NCI-H2227 (cell line): ENCODE data around the gene IGHMBP2.

Experiments
- DNase-seq: peaks from one replicate; lab custom pipeline; 2025; ENCODE audit not compliant: unreplicated experiment; lab: John Stamatoyannopoulos, UW

IGHMBP2 gene

DNA sequence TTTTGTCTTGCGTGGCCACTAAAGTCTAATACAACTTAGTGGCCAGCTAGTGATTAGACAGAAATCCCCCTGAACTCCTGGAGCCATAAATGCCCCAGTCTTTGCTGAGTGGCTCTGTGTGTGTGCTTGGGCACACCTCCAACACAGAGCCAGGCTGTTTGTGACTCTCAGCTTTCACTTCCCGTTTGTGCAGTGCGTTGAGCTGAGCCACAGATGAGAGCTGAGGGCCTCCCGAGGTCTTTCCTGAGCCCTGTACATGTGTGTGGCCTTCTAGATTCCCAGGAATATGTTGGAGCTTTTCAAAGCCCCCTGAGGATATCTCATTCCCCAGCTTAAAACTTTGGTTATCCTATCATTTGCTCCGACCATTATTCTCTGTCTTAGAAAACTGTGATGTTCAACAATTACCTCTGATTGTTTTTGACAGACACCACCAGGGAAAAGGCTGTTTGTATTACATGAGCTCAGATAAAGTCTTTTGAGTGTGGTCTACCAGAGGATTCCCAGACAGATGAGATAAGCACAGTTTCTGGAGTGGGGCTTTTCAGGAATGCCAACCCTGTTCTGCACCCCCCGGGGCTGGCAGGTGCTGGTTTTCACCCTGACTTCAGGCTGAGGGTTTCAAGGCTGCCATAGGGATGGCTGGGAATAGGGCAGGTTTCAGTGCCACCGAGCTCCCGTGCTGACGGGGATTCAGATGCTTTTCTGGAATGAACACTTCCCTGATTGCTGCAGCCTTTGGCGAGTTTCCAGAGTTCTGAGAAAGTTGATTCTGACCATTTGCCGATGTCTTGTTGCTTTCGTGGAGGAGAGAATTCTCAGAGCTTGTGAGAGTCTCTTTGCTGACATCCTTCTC lies 23.8 kb downstream of the IGHMBP2 start:
- no peak for DNase-seq

- no peak for DNase-seq
Measured at GRCh38 chr11:68928136-68928880, 24.6 kb downstream of the IGHMBP2 start.

DNA sequence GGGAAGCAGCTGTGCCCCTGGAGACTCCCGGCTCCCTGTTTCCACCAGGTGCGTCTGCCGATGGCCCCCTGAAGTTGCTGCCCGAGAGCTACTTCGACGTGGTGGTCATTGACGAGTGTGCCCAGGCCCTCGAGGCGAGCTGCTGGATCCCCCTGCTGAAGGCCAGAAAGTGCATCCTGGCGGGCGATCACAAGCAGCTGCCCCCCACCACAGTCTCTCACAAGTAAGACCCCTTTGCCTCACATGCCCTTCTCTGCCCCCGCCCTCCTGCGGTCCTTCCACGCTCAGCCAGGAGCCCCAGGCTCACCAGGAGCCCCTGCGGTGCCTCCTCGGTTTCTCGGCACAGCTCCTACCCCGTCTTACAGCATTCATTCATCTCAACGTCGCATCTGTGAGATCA lies 25.4 kb downstream of the IGHMBP2 start:
- DNase-seq, result no peak

GRCh38 chr11:68929706-68930570 lies 26.2 kb downstream of the IGHMBP2 start:
- DNase-seq, result no peak

- DNase-seq, result no peak
Measured at GRCh38 chr11:68930991-68931855, 27.5 kb downstream of the IGHMBP2 start.

DNA sequence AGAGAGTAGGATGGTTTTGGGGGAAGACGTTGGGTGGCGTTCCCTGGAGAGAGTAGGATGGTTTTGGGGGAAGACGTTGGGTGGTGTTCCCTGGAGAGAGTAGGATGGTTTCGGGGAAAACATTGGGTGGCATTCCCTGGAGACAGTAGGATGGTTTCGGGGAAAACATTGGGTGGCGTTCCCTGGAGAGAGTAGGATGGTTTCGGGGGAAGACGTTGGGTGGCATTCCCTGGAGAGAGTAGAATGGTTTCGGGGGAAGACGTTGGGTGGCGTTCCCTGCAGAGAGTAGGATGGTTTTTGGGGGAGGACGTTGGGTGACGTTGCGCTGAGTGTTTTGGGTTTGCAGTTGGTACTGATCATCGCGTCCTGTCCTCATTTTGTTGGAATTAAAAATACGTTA lies 28.2 kb downstream of the IGHMBP2 start:
- DNase-seq, result no peak

DNA sequence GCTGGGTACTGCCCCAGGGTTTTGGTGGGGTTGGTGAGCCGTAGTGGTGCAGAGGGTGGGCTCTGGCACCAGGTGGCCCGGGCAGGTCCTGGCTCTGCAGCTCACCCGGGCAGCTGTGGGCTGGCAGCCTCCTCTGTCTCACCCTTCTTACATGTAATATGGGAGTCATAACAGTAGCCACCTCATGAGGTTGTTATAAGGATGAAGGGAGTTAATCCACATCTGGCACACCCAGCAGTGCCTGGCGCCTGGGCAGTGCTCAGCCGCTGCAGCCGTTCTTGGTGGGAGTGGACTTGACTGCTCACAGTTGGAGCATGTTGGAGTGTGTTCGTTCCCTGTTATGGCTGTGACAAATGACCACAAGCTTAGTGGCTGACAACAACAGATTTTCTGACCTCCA lies 28.7 kb downstream of the IGHMBP2 start:
- DNase-seq, result no peak

GRCh38 chr11:68932933-68933577 lies 29.4 kb downstream of the IGHMBP2 start:
- DNase-seq, result no peak

GRCh38 chr11:68933605-68934320 lies 30.1 kb downstream of the IGHMBP2 start:
- DNase-seq, result no peak

- DNase-seq, result no peak
Measured at GRCh38 chr11:68934321-68934645, 30.6 kb downstream of the IGHMBP2 start.

GRCh38 chr11:68934666-68935065 lies 31.0 kb downstream of the IGHMBP2 start:
- no peak for DNase-seq

DNA sequence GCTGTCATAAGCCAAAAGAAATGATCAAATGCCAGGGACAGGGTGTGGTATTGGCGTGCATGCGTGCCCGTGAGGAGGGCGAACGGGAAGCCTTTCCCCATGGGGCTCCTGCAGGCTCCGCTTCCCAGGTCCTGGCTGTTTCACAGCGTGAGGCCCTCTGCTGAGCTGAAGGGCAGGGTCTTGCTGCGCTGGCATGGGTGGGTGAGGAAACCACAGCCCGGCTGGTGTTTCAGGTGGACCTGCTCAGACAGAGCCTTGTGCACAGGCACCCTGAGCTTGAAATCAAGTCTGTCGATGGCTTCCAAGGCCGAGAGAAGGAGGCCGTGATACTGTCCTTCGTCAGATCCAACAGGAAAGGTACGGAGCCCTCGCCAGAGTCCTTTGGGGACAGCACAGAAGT lies 31.4 kb downstream of the IGHMBP2 start:
- no peak for DNase-seq

DNA sequence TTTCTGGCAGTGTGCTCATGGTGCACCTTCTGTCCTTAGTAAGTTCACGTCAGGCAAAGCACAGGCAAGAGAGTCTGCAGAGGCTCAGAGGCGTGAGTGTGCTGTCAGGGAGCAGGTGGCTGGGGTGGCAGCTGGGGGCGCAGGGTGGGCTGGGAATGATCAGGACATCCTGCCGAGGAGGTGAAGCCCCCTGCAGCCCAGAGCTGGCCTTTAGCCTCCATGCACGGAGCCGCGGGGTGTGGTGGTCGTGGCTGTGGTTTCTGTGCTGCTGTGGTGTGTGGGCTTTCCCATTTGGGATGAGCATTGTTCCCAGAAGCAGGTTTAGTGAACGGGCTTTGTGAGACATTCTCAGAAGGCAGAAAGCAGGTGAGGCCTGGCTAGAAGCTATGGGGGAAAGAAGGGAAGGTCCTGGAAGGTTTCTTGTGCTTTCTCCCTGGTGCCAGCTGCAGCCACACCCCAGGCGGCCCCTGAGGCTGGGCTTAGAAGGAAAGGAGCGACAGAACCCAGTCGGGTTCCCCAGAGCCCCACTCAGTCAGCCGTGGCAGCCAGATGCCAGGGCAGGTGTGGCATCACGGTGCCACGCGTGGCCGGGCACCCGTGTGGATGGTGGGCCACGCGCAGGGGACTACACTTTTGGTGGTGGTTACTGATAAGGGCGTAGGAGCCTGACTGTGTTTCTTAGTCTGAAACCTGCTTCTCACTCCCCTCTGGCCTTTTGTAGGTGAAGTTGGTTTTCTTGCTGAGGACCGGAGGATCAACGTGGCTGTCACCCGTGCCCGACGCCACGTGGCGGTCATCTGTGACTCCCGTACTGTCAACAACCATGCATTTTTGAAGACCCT lies 32.0 kb downstream of the IGHMBP2 start:
- DNase-seq, result no peak

DNA sequence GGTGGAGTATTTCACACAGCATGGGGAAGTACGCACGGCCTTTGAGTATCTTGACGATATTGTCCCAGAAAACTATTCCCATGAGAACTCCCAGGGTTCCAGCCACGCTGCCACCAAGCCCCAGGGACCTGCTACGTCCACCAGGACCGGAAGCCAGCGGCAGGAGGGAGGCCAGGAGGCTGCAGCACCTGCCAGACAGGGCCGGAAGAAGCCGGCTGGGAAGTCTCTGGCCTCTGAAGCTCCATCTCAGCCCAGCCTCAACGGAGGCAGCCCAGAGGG lies 32.6 kb downstream of the IGHMBP2 start:
- no peak for DNase-seq

DNA sequence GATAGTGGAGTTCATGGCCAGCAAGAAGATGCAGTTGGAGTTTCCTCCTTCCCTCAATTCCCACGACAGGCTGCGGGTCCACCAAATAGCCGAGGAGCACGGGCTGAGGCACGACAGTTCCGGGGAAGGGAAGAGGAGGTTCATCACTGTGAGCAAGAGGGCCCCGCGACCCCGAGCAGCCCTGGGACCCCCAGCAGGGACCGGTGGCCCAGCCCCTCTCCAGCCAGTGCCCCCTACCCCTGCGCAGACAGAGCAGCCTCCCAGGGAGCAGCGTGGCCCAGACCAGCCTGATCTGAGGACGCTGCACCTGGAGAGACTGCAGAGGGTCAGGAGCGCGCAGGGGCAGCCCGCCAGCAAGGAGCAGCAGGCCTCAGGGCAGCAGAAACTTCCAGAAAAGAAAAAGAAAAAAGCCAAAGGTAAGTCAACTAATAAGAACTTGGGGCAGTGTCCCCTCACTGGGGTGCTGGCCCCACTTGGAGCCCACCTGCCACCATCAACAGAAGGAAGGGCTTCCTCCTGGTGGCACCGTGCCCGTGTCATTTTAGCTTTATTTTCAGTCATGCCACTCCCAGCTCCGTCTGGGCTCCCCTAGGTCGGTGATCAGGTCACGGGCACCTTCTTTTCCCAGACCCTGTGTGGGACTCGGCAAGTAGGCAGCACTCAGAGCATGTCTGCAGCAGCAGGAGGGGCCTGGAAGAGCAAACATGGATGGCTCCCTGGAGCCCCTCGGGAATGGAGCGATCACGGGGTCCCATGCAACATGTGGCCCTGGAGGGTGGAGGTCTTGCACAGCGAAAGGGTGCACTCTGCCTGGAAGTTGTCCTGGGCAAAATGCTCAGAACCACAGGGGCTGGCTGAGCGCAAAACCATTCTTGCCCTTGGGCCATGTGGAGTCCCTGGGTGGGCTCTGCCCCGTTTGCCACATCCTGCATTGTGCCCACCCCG lies 33.3 kb downstream of the IGHMBP2 start:
- DNase-seq, result no peak

DNA sequence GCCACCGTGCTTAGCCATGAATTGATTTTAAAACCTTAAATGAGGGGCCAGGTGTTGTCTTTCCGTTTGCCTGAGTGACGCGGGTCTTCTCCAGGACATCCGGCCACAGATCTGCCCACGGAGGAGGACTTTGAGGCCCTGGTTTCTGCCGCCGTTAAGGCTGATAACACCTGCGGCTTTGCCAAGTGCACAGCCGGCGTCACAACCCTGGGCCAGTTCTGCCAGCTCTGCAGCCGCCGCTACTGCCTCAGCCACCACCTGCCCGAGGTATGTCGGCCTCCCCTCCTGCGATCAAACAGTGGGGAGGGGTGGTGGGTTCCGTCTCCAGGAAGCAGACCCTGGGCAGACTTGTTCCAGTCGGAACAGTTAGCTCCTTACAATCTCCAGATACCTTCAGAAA lies 34.4 kb downstream of the IGHMBP2 start:
- DNase-seq, result no peak

DNA sequence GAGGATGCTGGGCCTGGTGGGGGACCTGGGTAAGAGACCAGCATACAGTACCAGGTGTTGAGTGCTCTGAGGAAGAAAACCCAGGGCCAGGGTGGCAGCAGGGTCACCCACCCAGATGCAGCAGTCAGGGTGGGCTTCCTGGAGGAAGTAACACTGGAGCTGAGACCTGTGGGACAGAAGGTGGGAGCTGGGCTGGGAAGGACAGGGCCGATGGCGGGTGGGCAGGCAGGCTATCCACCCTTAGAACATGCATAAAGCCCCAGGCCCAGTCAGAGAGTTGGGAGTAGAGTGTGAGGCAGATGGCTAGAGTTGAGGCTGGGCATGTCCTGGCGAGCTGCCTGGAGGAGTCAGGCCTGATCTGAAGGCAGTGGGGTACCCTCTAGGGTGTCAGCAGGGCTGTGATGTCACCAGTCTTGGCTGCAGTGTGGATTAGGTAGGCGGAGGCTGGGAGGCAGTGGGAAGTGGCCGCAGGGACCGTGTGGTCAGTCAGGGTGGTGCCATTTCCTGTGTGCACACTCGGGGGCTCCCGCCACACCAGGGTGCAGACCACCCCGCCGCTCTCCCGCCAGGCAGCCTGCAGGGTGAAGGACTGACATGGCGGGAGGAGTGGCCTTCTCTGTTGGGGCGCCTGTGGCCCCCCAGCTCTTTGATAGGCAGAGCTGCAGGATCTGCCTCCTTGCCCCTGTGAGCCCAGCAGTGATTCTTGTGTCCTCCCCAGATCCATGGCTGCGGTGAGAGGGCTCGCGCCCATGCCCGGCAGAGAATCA lies 35.3 kb downstream of the IGHMBP2 start:
- DNase-seq, result no peak
